ENCODE measurements around the gene WDR45B. TPM values are rescaled to one million over a fixed set of nuclear protein-coding genes. Genes with fewer than 3 reads are reported as not detected.
A peak's percentile ranks its signal among the peaks of the same experiment; 100 is the strongest.
"Not testable (repeated sequence)": the region's sequence is repeated elsewhere in the genome, so short reads cannot be mapped to it uniquely, and the experiment has no call there.

Gene WDR45B
- total and polyA plus RNA-seq, 7 donors = 21.4 to 62.7 (median 32.6) TPM

DNA sequence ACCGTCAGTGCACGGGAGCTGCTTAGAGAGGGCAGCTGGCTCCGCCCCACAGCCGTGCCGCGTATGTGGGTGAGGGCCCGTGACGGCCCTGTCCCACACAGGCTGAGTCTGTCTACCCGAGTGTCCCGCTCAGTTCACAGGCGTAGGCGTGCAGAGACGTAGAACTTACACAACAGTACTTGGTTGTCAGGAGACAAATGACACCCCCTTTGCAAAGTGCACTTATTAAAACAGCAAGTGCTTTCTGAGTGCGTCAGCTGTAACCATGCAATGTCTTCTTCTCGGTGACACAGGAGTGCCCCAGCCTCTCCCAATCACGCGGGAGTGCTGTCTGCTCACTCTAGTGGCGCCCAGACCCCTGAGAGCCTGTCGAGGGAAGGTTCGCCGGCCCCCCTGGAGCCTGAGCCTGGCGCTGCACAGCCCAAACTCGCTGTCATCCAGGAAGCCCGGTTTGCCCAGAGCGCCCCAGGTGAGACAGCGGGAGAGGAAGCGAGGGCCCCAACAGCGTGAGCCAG lies 64.5 kb downstream of the WDR45B start:
- no peak for DNase-seq
- 92 to 95% (median 94%) methylated on average over 28 of the region's 28 CpGs for WGBS, 3 donors
- Histone ChIP-seq H3K4me1 (no peaks in the 10 kb centered on the region), H3K27me3 (ENCODE audit: insufficient read depth in 3 of 3, low read length in 2 of 3) (no peaks in the 10 kb centered on the region), H3K9me3 (no peaks in the 10 kb centered on the region), H3K27ac (no peak overlapping the region), H3K36me3 (ENCODE audit: insufficient read depth in 1 of 2, low read depth in 1 of 2) (peaks cover 0 to 57% of the 10 kb centered on the region in 2 donors), H3K4me3 (no peak overlapping the region)
- TF ChIP-seq, protein P1, sequence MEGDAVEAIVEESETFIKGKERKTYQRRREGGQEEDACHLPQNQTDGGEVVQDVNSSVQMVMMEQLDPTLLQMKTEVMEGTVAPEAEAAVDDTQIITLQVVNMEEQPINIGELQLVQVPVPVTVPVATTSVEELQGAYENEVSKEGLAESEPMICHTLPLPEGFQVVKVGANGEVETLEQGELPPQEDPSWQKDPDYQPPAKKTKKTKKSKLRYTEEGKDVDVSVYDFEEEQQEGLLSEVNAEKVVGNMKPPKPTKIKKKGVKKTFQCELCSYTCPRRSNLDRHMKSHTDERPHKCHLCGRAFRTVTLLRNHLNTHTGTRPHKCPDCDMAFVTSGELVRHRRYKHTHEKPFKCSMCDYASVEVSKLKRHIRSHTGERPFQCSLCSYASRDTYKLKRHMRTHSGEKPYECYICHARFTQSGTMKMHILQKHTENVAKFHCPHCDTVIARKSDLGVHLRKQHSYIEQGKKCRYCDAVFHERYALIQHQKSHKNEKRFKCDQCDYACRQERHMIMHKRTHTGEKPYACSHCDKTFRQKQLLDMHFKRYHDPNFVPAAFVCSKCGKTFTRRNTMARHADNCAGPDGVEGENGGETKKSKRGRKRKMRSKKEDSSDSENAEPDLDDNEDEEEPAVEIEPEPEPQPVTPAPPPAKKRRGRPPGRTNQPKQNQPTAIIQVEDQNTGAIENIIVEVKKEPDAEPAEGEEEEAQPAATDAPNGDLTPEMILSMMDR (IDR thresholded peaks at IDR 0.05) = no peak
- intact Hi-C loops (cut with DNase I) = no loop called here
- ATAC-seq = peak in 2 of 4 donors; percentile 25 to 35

DNA sequence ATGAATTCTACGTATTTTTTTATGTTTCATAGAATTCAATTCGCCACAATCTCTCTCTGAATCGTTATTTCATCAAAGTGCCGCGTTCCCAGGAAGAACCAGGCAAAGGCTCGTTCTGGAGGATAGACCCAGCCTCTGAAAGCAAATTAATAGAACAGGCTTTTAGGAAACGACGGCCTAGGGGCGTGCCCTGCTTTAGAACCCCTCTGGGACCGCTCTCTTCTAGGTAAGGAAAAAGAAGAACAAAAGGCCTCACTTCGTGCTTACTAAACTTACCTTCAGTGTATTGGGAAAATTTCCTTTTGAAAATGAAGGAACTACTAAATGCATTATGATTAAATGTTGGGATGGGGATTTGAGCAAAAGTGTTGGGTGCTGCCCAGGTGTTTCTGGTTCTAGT lies 65.5 kb downstream of the WDR45B start:
- intact Hi-C loops (cut with DNase I) = no loop called here
- TF ChIP-seq, protein P1 (IDR thresholded peaks at IDR 0.05) = no peak
- Histone ChIP-seq H3K36me3 (ENCODE audit: insufficient read depth in 1 of 2, low read depth in 1 of 2) (peaks cover 0 to 53% of the 10 kb centered on the region in 2 donors), H3K4me1 (no peaks in the 10 kb centered on the region), H3K9me3 (no peaks in the 10 kb centered on the region), H3K27ac (no peak overlapping the region), H3K27me3 (ENCODE audit: insufficient read depth in 3 of 3, low read length in 2 of 3) (no peaks in the 10 kb centered on the region), H3K4me3 (no peak overlapping the region)
- DNase-seq (no peak), ATAC-seq (no peak)
- WGBS, 3 donors = 75 to 81% (median 77%) methylated on average over 11 of the region's 11 CpGs

DNA sequence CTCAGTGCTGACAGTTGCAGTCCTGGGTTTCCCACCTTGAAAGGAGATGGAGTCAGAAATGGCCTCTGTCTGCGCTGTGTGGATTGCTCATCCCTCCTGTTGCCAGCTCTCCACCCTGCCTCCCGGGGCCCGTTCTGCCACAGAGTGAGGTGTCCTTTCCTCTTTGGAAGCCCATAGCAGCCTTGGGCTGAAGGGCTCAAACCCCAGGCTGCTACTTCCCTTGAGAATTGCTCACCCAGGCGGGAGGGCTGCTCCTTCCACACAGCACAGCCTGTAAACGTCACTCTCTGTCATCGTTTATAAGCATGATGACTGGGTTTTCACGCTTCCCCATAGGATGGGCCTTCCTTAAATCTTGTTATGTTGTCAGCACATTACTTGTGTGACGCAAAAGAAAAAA lies 66.0 kb downstream of the WDR45B start:
- ATAC-seq = peak in 2 of 4 donors; percentile 27 to 29
- 70 to 80% (median 75%) methylated on average over 8 of the region's 8 CpGs for WGBS, 3 donors
- H3K4me3 ChIP-seq = no peak overlapping the region
- H3K4me1 ChIP-seq = no peaks in the 10 kb centered on the region
- H3K27me3 ChIP-seq (ENCODE audit: insufficient read depth in 3 of 3, low read length in 2 of 3) = no peaks in the 10 kb centered on the region
- intact Hi-C loops (cut with DNase I) = no loop called here
- H3K27ac ChIP-seq = no peak overlapping the region
- H3K9me3 ChIP-seq = no peaks in the 10 kb centered on the region
- DNase-seq = no peak
- peaks cover 0 to 52% of the 10 kb centered on the region in 2 donors for H3K36me3 ChIP-seq (ENCODE audit: insufficient read depth in 1 of 2, low read depth in 1 of 2)
- TF ChIP-seq, protein P1 (IDR thresholded peaks at IDR 0.05) = no peak

GRCh38 chr17:82579969-82580368 lies 68.3 kb downstream of the WDR45B start:
- ATAC-seq; H3K27ac ChIP-seq; H3K27me3 ChIP-seq (ENCODE audit: insufficient read depth in 3 of 3, low read length in 2 of 3); DNase-seq; H3K4me3 ChIP-seq; intact Hi-C loops (cut with DNase I); H3K9me3 ChIP-seq; H3K4me1 ChIP-seq: not testable (repeated sequence)
- WGBS, 3 donors = 64 to 86% (median 84%) methylated on average over 4 of the region's 4 CpGs
- H3K36me3 ChIP-seq (ENCODE audit: insufficient read depth in 1 of 2, low read depth in 1 of 2) = peaks cover 0 to 52% of the 10 kb centered on the region in 2 donors

- Histone ChIP-seq H3K4me3 (no peak overlapping the region), H3K27me3 (ENCODE audit: insufficient read depth in 3 of 3, low read length in 2 of 3) (no peaks in the 10 kb centered on the region), H3K36me3 (ENCODE audit: insufficient read depth in 1 of 2, low read depth in 1 of 2) (peaks cover 4 to 51% of the 10 kb centered on the region in 2 donors), H3K4me1 (no peaks in the 10 kb centered on the region), H3K9me3 (no peaks in the 10 kb centered on the region), H3K27ac (no peak overlapping the region)
- DNase-seq (no peak), ATAC-seq (peak in 2 of 4 donors; percentile 9 to 28)
- TF ChIP-seq, protein P1 (IDR thresholded peaks at IDR 0.05) = no peak
- WGBS, 3 donors = 96 to 98% (median 96%) methylated on average over 18 of the region's 18 CpGs
- intact Hi-C loops (cut with DNase I) = no loop called here
Observed at GRCh38 chr17:82577300-82577699, 70.9 kb downstream of the WDR45B start.

DNA sequence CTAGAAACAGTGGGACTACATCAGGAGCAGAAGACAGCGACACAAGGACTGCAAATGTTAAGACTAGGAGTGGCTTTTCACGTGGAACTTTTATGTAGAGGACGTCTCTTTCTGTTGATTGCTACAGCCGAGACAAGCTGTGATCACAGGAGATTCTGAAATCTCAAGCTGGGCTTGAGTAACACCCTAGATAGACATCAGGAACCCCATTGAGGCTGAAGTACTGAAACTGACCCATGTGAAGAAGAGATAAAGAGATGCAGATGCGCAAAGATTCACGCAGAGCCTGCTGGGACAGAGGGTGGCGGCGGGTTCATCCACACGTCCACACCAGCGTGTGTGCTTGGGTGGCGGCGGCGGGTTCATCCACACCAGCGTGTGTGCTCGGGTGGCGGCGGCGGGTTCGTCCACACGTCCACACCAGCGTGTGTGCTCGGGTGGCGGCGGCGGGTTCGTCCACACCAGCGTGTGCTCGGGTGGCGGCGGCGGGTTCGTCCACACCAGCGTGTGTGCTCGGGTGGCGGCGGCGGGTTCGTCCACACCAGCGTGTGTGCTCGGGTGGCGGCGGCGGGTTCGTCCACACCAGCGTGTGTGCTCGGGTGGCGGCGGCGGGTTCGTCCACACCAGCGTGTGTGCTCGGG lies 72.5 kb downstream of the WDR45B start:
- H3K4me3 ChIP-seq; intact Hi-C loops (cut with DNase I); H3K9me3 ChIP-seq; DNase-seq; H3K27ac ChIP-seq; H3K27me3 ChIP-seq (ENCODE audit: insufficient read depth in 3 of 3, low read length in 2 of 3); ATAC-seq; H3K4me1 ChIP-seq: not testable (repeated sequence)
- peaks cover 4 to 63% of the 10 kb centered on the region in 2 donors for H3K36me3 ChIP-seq (ENCODE audit: insufficient read depth in 1 of 2, low read depth in 1 of 2)
- WGBS, 3 donors = 95 to 98% (median 98%) methylated on average over 33 to 37 of the region's 52 CpGs

All from psoas muscle (tissue), 8 donors.